GM18858 (cell line): Measurements from ENCODE around the gene HNRNPM.
"Not testable (repeated sequence)": the region's sequence is repeated elsewhere in the genome, so short reads cannot be mapped to it uniquely, and the experiment has no call there.

Experiments
- ATAC-seq: cut with Tn5 transposase; IDR thresholded peaks from one replicate; pipeline ENCODE4 v1.9.1; 2021; ENCODE audit not compliant: unreplicated experiment

Gene HNRNPM

DNA sequence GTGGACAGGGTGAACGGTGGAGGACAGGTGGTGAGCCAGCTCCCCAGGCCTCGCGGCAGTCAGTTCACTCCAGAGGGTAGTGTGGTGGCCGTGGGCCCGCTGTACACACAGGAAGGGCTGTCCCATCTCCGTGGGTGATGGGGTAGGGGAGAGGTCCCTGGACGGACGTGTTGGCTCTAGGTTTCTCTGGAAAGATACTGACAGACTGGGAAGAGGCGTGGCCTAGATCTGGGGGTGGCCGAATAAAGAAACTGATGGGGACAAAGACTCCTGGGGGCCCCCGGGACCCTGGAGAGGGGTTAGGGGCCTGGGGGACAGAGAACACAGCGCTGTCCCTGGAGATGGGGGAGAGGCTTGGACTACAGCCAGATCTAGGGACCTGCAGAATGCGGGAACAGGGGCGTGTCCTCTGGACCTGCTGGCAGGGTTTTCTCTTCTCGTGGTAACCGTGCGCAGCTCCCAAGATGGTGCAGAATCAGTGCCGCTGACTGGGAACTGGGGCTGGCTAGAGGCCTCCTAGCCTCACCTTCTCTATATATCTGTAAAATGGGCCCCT, 61.7 kb downstream of the HNRNPM start:
- ATAC-seq: no peak

DNA sequence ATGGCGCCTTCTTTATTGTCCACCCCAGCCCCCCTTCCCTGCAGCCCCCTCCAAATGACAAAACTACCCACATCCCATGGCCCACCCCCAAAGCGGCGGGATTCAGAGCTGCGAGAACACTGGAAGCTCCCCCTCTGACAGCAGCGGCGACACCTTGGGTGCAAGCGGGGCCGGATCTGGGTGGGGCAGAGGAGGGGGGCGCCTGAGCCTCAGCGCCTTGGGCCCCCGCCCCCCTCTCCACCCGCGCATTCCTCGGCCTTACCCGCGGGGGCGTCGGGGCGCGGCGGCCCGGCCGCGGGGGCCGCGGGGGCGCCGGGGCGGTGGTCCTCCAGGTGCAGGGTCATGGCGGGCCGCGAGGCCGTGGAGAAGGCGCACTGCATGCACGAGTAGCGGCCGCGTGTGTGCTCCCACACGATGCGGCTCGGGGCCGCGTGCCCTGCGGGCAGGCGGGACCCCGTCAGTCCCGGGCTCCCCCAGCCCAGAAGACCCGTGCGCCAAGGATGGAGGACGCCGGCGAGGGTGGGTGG, 65.9 kb downstream of the HNRNPM start:
- no peak for ATAC-seq

DNA sequence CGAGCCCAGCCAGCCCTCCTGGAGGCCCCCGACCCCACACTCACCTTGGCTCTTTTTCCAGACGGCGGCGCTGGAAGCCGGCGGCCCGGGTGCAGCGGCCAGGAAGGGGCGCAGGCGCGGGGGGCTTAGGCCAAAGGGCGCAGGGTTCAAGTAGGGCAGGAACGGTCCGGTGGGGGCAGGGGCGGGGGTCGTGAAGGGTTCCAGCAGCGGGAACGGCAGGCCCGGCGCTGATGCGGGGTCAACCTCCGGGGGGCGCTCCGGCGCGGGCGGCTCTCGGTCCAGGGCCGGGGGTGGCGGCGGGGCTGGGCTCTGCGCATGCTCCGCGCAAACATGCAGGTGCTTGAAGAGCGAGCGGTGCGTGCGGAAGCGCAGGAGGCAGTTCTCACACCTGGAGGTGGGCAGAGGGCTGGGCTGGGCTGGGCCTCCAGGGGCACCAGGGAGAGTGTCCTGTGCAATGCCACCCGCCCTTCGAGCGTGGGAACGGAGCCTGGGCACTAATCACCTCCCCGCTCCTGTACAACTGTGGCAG, 66.9 kb downstream of the HNRNPM start:
- no peak for ATAC-seq

DNA sequence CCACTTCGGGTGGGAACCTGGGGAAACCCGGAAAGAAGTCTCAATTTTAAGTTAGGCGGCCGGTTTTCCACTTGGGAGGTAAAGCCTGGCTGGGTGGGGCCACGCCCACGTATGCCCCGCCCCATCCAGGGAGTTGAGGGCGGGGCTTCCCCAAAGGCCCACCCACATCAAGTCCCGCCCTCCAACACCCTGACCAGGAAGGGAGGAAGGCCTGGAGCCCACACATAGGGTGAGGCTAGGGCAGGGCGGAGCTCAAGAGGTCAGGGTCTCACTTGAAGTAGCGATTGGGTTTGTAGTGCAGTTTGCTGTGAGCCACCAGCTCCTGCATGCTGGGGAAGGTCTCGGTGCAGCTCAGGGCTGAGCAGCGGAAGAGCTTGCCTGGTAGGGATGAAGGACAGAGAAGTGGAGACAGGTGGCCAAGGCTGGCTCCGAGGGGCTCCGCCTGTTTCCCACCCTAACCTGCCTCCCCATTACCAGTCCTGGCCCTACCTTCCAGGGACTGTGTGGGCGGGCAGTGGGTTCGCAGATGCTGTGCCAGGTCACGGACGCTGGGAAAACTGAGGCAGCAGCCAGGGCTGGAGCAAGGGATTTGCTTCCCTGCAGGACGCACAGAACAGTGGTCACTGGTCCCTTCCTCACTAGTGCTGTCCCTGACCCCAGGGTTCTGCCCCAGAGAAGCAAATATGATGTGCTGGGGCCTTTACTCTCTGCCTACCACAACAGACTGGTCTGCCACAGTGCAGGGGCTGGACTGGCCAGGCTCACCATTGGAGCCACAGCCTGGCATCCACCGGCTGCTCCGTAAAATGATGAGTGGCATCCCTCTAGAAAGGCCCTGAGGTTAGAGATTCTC, 67.6 kb downstream of the HNRNPM start:
- ATAC-seq: no peak

DNA sequence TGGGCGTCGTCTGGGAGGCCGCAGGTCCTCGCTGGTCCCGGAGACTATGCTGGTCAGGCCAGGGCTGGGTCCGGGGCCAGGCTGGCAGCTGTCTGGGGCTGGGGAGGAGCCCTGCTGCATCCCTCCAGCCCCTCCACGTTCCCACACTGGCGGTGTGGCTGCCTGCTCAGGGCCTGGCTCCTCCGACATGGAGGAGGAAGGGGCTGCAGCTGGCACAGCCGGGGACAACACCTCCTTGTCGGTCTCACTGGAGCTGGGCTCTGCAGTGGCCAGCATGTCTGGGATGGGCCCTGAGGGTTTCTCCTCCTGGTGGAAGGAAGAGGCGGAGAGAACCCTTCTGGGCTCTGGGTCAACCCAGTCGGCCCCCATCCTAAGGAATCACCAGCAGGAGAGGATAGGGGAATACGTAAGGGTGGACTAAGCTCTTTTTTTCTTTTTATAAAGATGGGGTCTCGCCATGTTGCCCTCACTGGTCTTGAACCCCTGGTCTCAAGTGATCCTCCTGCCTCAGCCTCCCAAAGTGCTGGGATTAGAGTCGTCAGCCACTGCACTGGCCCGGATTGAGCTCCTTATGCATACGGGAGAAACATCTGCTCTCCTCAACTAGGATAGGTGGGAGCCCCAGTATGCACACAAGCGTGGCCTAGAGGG, 68.4 kb downstream of the HNRNPM start:
- ATAC-seq: no peak

DNA sequence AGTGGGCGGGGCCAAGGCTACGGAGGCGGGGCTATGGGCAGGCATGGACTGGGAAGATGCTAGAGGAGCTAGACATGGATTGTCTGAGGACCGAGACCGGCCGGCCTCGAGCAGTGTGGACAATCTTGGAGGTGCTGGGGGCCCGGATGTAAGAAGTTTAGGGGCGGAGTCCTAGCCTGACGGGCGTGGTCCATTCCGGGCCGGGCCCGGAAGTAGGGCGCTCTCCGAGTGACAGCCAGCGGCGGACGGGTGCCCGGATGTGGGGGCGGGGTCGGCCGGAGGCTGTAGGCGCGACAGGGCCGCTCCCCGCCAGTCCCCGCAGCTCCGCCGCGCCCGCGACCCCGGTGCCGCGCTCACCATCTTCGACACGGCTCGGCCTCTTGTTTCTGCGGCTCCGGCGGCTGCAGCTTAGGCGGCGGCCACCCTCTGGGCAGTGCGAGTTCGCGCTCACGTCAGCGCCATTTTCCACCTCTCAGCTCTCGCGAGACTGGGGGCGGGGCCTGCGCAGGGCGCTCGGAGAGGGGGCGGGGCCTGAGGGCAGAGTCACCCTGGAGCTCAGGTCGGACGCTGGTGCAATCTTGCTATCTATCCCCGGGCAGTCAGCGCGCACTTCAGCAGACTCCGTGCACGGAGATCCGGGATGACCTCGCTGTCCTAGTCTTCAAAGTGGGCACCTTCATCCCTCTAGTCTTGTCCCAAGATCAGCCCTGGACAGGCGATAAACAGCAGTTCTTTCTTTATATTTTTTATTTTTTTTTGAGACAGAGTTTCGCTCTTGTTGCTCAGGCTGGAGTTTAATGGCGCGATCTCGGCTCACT, 69.1 kb downstream of the HNRNPM start, which contains the start of gene ZNF414:
Gene ZNF414, minus strand, starts transcription at position 481 of the 818 bp plus-strand sequence. Its CDS starts 121 bp downstream, at position 360.
- peak; percentile 69 for ATAC-seq

DNA sequence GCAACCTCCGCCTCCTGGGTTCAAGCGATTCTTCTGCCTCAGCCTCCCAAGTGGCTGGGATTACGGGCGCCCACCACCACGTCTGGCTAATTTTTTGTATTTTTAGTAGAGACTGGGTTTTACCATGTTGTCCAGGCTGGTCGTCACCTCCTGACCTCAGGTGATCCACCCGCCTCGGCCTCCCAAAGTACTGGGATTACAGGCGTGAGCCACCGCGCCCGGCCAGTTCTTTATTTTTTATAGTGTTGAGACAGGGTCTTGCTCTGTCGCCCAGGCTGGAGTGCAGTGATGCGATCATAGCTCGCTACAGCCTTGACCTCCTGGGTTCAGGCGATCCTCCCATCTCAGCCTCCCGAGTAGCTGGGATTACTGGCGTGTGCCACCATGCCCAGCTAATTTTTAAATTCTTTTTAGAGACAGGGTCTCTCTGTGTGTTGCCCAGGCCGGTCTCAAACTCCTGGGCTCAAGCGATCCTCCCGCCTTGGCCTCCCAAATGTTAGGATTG, 69.8 kb downstream of the HNRNPM start:
- ATAC-seq: not testable (repeated sequence)

DNA sequence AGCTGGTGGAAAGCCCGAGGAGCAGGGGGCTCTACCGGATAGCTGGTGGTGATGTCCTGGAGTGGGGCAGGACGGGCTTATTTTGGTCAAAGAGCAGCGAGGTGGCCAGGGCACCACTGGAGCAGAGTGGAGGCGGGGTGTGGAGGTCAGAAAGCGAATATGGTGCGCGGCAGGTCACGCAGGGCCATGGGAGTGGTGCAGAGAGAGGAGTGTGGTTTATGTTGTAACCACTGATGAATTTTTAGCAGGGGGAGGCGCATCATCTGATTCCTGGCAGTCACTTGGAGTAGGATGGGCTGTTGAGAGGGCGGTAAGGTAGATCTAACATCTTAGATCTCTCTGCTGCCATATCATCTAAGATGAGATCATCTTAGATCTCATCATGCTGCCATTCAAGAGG, 70.5 kb downstream of the HNRNPM start:
- ATAC-seq: no peak

DNA sequence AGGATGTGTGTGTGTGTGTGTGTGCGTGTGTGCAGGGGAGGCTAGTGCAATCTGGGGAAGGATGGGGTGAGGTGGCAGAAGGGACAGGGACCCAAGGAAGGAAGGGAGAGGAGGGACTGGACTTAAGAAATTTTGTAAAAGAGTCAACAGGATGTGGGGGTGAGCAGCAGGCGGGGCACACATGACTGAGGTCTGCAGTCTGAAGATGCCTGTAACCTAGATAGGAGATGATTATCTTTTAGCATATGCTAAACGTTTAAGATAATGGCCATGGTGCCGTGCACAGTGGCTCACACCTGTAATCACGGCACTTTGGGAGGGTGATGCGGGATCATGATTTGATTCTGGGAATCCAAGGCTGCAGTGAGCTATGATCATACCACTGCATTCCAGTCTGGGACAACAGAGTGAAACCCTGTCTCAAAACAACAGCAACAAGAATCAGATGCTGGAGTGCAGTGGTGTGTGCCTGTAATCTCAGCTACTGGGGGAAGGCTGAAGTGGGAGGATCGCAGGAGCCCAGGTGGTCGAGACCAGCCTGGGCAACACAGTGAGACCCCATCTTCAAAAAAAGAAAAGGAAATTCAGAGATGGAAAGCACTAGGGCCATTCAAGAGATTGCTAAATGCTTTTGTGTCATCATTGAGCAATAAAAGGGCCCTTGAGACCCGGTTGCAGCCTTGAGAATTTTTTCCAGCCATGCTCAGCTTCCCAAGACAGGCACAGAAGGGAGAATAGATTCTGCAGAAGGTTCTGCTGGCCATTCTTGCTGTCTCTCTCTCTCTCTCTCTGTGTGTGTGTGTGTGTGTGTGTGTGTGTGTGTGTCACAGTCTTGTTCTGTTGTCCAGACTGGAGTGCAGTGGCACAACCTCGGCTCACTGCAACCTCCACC, 73.0 kb downstream of the HNRNPM start:
- ATAC-seq: no peak

DNA sequence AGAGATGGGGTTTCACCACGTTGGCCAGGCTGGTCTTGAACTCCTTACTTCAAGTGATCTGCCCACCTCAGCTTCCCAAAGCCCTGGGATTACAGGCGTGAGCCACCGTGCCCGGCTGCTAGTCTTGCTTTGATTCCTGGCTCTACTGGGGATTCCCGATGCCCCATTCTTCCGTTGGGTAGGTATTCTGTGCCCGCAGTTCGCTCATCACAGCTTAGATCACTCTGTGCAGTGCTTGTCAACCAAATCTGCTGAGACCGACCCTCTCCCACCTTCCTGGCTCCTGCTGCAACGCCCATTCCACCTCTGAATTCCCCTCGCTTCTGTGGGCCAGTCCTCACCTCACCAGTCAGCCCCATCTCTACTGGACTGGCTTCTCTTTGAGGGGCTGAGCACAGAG, 73.8 kb downstream of the HNRNPM start:
- no peak for ATAC-seq

DNA sequence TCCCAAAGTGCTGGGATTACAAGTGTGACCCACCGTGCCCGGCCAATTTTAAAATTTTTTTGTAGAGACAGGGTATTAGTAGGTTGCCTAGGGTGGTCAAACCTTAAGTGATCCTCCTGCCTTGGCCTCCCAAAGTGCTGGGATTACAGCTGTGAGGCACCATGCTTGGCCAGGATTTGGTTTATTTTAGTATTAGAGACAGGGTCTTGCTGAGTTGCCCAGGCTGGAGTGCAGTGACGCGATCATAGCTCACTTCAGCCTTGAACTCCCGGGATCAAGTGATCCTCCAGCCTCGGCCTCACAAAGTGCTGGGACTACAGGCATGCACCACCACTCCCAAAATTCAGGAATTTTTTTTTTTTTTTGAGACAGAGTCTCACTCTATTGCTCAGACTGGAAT, 74.6 kb downstream of the HNRNPM start:
- no peak for ATAC-seq

DNA sequence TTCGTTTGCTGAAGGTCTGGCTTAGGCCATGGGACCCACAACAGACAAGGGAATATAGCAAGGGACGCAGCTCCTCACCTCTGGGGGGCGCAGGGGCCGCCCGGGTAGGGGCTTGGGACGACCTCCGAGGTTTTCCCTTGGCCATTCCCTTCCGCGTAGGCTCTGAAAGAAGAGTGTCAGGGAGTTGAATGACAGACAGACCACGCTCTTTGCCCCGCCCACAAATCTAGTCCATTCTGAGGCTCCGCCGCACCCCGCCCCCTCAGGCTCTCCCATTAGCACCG, 80.6 kb downstream of the HNRNPM start:
- no peak for ATAC-seq

DNA sequence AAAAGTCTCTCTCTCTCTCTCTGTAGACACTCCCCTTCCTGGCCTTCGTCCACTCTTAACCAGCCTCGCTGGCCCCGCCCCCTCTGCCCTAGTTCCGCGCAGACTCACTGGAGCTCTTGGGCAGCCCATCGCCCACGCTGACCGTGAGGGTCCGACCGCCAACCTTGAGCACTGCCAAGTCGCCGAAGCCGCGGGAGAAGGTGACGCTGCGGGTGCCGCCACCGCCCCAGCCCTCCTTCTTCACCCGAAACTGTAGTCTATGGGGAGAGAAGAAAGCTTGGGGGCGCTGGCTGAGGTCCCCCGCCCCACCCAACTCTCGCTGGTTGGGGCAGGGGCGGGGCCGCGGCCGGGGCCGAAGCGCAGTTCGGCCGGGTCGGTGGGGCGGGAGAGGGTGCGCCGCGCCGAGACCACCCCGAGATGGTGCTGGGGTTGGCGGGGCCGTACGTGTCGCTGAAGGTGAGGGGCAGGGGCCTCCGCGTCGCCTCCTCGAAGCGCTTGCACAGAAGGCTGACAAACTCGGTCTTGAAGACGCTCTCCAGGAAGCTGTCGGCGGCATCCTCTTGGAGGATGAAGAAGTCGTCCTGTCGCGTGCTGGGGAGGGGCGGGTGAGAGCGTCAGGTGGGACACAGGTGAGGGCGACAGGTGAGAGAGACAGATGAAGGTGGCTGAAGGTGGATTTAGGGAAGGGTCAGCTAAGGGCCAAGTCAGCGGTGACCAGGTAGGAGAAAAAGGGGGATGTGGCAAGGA, 81.7 kb downstream of the HNRNPM start:
- no peak for ATAC-seq

DNA sequence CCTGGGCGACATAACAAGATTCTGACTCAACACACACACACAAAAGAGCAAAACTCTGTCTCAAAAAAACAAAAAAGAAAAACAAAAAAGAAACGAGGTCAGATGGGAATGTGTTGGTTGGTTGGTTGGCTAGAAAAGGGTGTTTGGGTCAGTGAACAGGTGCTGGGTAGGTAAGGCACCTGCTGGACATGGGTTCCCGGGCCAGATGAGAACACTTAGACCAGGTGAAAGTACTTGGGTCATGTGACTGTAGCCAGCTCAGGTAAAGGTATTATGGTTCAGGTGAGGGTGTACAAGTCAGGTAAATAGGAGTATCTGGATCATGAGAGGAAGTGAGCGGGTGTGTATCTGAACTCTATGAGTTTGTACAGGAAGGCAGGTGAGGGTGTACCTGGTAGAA, 83.7 kb downstream of the HNRNPM start:
- ATAC-seq: no peak

DNA sequence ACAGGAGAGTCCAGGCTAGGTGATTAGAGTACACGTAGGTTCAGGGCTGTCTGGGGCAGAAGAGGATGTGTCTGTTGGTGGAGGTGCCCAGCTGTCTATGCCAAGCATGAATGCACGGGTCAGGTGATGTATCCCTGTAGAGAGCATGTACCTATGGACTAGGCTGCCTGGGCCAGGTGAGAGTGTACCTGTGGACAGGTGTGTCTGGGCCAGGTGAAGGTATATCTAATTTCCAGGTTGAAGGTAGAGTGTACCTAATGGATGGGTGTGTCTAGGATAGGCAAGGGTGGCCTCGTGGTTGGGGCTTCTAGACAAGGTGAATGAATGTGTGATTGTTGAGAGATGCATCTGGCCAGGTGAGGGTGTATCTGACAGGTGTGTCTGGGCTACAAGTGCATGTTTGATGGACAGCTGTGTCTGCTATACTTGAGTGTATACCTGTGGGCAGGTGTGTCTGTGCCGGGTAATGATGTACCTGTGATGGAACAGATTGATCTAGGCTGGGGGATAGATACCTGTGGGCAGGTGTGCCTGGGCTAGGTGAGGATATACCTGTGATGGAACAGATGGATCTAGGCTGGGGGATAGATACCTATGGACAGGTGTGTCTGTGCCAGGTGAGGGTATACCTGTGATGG, 84.7 kb downstream of the HNRNPM start:
- no peak for ATAC-seq

DNA sequence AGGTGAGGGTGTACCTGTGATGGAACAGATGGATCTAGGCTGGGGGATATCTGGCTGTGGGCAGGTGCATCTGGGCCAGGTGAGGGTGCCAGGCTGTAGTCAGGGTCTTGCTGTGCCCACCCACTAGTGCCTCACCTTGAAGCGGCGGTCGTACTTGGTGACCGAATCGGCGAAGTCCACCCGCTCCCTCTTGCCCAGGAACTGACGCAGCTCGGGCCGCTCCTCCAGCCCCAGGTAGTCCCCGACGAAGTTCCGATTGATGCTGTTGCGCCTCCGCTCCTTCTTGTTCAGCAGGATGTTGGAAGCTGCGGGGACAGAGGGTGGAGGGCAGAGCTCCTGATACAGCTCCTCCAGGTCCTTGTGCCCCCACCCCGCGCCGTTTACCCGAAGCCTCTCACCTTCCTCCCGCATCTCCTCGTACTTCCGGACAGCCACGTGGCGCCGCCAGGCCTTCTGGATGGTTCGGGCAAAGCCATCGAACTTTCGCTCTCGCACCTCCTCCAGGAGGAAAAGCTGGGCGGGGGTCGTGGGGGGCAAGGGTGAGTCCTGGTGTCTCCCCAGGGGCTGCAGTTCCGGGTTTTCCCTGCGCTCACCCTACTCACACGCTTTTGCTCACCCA, 85.4 kb downstream of the HNRNPM start:
- ATAC-seq: no peak

DNA sequence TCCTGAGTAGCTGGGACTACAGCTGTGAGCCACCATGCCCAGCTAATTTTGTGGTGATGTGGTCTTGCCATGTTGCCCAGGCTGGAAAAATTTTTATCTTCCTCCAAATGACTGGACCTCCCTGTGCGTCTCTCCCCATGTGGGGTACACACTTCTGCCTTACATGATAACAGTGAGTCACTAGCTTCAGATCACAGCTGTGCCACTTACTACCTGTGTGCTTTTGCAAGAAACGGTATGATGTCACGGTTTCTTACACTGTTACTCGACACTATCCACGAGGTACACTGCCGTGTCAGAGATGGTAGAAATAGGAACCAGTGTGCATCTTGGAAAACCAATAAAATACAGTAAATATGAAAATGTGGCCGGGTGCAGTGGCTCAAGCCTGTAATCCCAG, 86.7 kb downstream of the HNRNPM start:
- no peak for ATAC-seq

DNA sequence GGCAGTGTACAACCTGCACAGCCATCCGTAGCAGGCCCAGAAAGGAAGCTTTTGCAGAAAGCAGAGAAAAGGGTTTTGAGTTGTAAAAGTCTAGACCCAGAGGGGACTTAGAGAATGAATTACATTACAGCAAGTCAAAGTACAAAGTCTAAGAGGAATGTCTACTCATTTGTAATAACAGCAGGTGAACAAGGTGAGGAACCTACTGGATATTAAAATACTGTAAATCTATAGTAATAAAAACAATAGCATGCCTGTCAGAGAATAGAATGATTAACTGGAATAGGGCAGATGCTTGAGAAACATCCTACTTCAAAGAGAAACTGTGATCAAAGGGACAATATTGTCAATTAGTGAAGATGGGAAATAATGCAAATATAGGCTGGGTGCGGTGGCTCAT, 87.5 kb downstream of the HNRNPM start:
- ATAC-seq: no peak
